ENCODE data around the gene GYG1.
"Not testable (repeated sequence)": the region's sequence is repeated elsewhere in the genome, so short reads cannot be mapped to it uniquely, and the experiment has no call there.

The GYG1 gene

GRCh38 chr3:148968321-148968720, 23.0 kb upstream of the GYG1 start:
- Mint-ChIP-seq H3K9me3 (no peaks in the 10 kb centered on the region), H3K27me3 (ENCODE audit: low read depth) (peaks cover 9% of the 10 kb centered on the region), H3K36me3 (ENCODE audit: low read depth) (no peaks in the 10 kb centered on the region), H3K4me3 (no peak overlapping the region), H3K4me1 (ENCODE audit: low read depth) (no peaks in the 10 kb centered on the region), H3K27ac (no peak overlapping the region)
- no peak for DNase-seq (ENCODE audit: low spot score)

DNA sequence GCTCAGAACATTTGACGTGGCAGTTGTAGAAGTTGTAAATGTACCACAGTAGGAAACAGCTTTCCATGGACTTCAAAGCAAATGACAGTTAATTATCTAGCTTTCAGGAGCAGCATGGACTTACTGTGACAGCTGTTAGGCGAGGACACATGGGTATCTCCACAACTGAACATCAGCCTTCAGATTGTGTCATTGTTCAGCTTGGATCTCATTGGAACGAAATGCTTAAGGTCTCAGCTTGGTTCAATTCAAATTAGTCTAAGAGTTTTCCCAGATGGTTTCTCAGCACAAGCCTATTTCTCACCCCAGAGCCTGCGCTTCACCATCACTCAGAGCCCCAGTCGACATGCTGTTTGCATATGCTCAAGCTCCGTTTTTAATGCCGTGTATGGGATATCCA, 21.1 kb upstream of the GYG1 start:
- Mint-ChIP-seq H3K4me1 (ENCODE audit: low read depth) (peaks cover 3% of the 10 kb centered on the region), H3K27me3 (ENCODE audit: low read depth) (peaks cover 2% of the 10 kb centered on the region), H3K36me3 (ENCODE audit: low read depth) (no peaks in the 10 kb centered on the region), H3K4me3 (no peak overlapping the region), H3K9me3 (no peaks in the 10 kb centered on the region), H3K27ac (no peak overlapping the region)
- no peak for DNase-seq (ENCODE audit: low spot score)

DNA sequence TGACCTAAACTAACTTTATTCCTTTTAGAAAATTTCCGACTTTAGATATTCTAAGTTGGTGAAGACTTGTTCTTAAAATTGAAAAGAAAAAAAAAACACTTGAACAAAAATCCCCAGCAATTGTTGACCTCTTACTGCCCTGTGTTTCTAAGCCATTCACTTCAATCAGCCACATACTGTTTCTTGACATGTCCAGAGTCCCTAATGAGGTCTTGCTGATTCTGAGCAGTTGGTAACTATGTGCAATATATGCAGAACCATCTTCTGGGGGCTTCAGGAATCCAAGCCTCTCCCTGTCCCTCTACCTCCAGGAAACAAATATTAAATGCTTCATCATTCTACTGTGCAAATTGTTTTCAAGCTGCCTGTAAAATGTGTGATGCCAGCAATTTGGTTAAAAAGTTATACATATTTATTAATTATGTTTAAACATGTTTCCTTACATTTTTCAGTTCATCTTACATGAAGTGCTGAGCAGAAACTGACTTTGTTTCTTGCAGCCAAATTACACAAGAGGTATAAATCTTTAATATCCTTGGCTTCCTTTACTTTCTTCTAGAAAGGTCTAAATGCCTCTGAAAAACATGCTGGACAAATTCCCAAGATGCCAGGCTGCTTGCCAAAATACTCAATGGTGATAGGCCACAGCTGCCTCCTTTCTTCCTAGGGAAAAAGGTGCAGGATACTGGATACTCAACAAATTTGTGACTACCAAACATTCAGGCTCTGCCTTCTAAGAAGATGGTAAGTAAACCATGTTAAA, 19.8 kb upstream of the GYG1 start:
- no peak for DNase-seq (ENCODE audit: low spot score)
- no peak overlapping the region for H3K27ac Mint-ChIP-seq
- H3K9me3 Mint-ChIP-seq, result no peaks in the 10 kb centered on the region
- H3K4me3 Mint-ChIP-seq, result no peak overlapping the region
- peaks cover 2% of the 10 kb centered on the region for H3K27me3 Mint-ChIP-seq (ENCODE audit: low read depth)
- peaks cover 3% of the 10 kb centered on the region for H3K4me1 Mint-ChIP-seq (ENCODE audit: low read depth)
- no peaks in the 10 kb centered on the region for H3K36me3 Mint-ChIP-seq (ENCODE audit: low read depth)

- H3K27ac Mint-ChIP-seq, result no peak overlapping the region
- H3K4me3 Mint-ChIP-seq, result no peak overlapping the region
- DNase-seq (ENCODE audit: low spot score), result no peak
- peaks cover 6% of the 10 kb centered on the region for H3K27me3 Mint-ChIP-seq (ENCODE audit: low read depth)
- H3K4me1 Mint-ChIP-seq (ENCODE audit: low read depth), result peaks cover 3% of the 10 kb centered on the region
- no peaks in the 10 kb centered on the region for H3K9me3 Mint-ChIP-seq
- H3K36me3 Mint-ChIP-seq (ENCODE audit: low read depth), result no peaks in the 10 kb centered on the region
Measured at GRCh38 chr3:148974726-148975125, 16.6 kb upstream of the GYG1 start.

GRCh38 chr3:148975248-148975647, 16.1 kb upstream of the GYG1 start:
- no peaks in the 10 kb centered on the region for H3K9me3 Mint-ChIP-seq
- peaks cover 9% of the 10 kb centered on the region for H3K27me3 Mint-ChIP-seq (ENCODE audit: low read depth)
- H3K36me3 Mint-ChIP-seq (ENCODE audit: low read depth), result no peaks in the 10 kb centered on the region
- no peak for DNase-seq (ENCODE audit: low spot score)
- H3K4me3 Mint-ChIP-seq, result no peak overlapping the region
- peaks cover 3% of the 10 kb centered on the region for H3K4me1 Mint-ChIP-seq (ENCODE audit: low read depth)
- H3K27ac Mint-ChIP-seq, result no peak overlapping the region

GRCh38 chr3:148975696-148976095, 15.6 kb upstream of the GYG1 start:
- DNase-seq (ENCODE audit: low spot score), result no peak
- Mint-ChIP-seq H3K4me1 (ENCODE audit: low read depth) (peaks cover 3% of the 10 kb centered on the region), H3K9me3 (no peaks in the 10 kb centered on the region), H3K27me3 (ENCODE audit: low read depth) (peaks cover 12% of the 10 kb centered on the region), H3K4me3 (no peak overlapping the region), H3K27ac (no peak overlapping the region), H3K36me3 (ENCODE audit: low read depth) (no peaks in the 10 kb centered on the region)

GRCh38 chr3:148981273-148981672, 10.1 kb upstream of the GYG1 start:
- Mint-ChIP-seq H3K36me3 (ENCODE audit: low read depth) (no peaks in the 10 kb centered on the region), H3K9me3 (no peaks in the 10 kb centered on the region), H3K27ac (no peak overlapping the region), H3K27me3 (ENCODE audit: low read depth) (peaks cover 35% of the 10 kb centered on the region), H3K4me1 (ENCODE audit: low read depth) (no peaks in the 10 kb centered on the region), H3K4me3 (no peak overlapping the region)
- no peak for DNase-seq (ENCODE audit: low spot score)

- H3K9me3 Mint-ChIP-seq; H3K36me3 Mint-ChIP-seq (ENCODE audit: low read depth); H3K4me3 Mint-ChIP-seq; H3K27ac Mint-ChIP-seq; DNase-seq (ENCODE audit: low spot score): not testable (repeated sequence)
- peaks cover 13% of the 10 kb centered on the region for H3K4me1 Mint-ChIP-seq (ENCODE audit: low read depth)
- peaks cover 13% of the 10 kb centered on the region for H3K27me3 Mint-ChIP-seq (ENCODE audit: low read depth)
Measured at GRCh38 chr3:148987551-148987950, 3.8 kb upstream of the GYG1 start.

DNA sequence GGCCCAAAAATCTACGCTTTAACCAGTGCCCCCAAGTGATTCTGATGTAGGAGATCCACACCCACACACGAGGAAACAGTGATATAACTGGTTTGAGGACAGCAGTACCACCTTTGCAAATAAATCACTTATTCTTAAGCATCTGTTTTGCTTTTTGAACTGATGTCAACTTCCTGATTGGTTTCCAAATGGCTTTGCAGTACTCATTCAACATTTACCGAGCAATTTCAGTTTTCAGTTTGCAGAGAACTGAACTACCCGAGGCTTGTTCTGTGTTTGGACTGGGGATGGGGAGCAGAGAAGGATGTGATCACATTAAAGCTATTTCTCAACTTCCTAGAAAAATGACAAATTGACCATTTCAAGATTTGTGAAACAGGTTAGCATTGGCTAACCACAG, 1.1 kb upstream of the GYG1 start:
- Mint-ChIP-seq H3K36me3 (ENCODE audit: low read depth) (peaks cover 5% of the 10 kb centered on the region), H3K4me1 (ENCODE audit: low read depth) (peaks cover 18% of the 10 kb centered on the region), H3K9me3 (no peaks in the 10 kb centered on the region), H3K27me3 (ENCODE audit: low read depth) (no peaks in the 10 kb centered on the region), H3K27ac (peak overlapping the region; percentile 83), H3K4me3 (peak overlapping the region; percentile 83)
- no peak for DNase-seq (ENCODE audit: low spot score)

- Mint-ChIP-seq H3K36me3 (ENCODE audit: low read depth) (peaks cover 23% of the 10 kb centered on the region), H3K9me3 (no peaks in the 10 kb centered on the region), H3K4me1 (ENCODE audit: low read depth) (peaks cover 20% of the 10 kb centered on the region), H3K27ac (peak overlapping the region; percentile 76), H3K4me3 (peak overlapping the region; percentile 79), H3K27me3 (ENCODE audit: low read depth) (no peaks in the 10 kb centered on the region)
- DNase-seq (ENCODE audit: low spot score), result peak; percentile 27
Measured at GRCh38 chr3:148992027-148992634, 791 bp downstream of the GYG1 start.

DNA sequence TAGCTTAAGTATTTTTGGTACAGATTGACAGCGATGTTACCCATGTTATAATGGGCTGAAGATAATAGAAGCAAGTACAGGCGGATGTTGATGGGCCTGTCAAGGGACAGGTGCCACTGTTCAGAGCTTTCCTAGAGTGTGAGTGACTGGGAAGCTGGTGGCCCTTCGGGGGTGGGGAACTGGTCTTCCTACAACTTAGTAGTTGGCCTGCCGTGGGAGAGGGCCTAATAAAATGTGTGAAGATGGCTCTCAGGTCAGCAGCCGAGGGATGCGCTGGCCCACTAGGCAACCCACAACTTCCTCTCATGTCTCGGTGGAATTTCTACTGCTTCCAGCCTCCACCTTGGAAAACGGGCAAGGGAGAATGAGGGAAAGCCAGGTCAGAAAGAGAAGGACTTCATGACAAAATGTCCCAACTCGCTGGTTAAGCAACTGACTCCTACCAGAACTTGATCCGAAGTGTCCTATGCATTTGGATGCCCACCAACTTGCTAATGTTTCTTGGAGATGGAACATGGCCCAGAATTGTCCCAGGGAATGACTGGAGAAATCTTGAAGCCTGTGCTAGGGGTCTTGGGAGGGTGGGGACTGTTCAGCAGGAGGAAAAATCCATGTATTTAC, 1.4 kb downstream of the GYG1 start:
- Mint-ChIP-seq H3K27ac (peak overlapping the region; percentile 68), H3K4me3 (peak overlapping the region; percentile 79), H3K4me1 (ENCODE audit: low read depth) (peaks cover 21% of the 10 kb centered on the region), H3K36me3 (ENCODE audit: low read depth) (peaks cover 24% of the 10 kb centered on the region), H3K27me3 (ENCODE audit: low read depth) (no peaks in the 10 kb centered on the region), H3K9me3 (no peaks in the 10 kb centered on the region)
- no peak for DNase-seq (ENCODE audit: low spot score)

- H3K27ac Mint-ChIP-seq, result no peak overlapping the region
- H3K27me3 Mint-ChIP-seq (ENCODE audit: low read depth), result no peaks in the 10 kb centered on the region
- no peaks in the 10 kb centered on the region for H3K9me3 Mint-ChIP-seq
- H3K4me3 Mint-ChIP-seq, result no peak overlapping the region
- DNase-seq (ENCODE audit: low spot score), result no peak
- peaks cover 33% of the 10 kb centered on the region for H3K4me1 Mint-ChIP-seq (ENCODE audit: low read depth)
- H3K36me3 Mint-ChIP-seq (ENCODE audit: low read depth), result peaks cover 54% of the 10 kb centered on the region
Measured at GRCh38 chr3:148997623-148998022, 6.3 kb downstream of the GYG1 start.

DNA sequence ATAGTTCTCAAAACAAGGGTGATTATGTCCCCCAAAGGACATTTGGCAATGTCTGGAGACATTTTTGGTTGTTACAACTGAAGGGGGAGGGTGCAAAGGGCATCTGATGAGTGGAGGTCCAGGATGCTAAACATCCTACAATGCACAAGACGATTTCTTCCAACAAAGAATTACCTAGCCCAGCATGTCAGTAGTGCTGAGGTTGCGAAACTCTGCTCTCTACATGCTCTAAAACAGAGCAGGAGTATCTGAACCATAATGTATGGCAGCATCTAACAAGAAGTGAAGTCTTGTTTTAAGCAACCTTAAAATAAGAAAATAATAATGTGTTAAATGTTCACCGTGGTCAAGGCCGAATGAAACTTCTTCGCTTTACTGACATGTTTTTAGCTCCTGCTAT, 7.0 kb downstream of the GYG1 start:
- Mint-ChIP-seq H3K9me3 (no peaks in the 10 kb centered on the region), H3K27ac (no peak overlapping the region), H3K27me3 (ENCODE audit: low read depth) (no peaks in the 10 kb centered on the region), H3K4me1 (ENCODE audit: low read depth) (peaks cover 31% of the 10 kb centered on the region), H3K36me3 (ENCODE audit: low read depth) (peaks cover 54% of the 10 kb centered on the region), H3K4me3 (no peak overlapping the region)
- no peak for DNase-seq (ENCODE audit: low spot score)

- Mint-ChIP-seq H3K9me3 (no peaks in the 10 kb centered on the region), H3K27ac (peak overlapping the region; percentile 69), H3K27me3 (ENCODE audit: low read depth) (no peaks in the 10 kb centered on the region), H3K4me3 (peak overlapping the region; percentile 33), H3K36me3 (ENCODE audit: low read depth) (peaks cover 55% of the 10 kb centered on the region), H3K4me1 (ENCODE audit: low read depth) (peaks cover 32% of the 10 kb centered on the region)
- no peak for DNase-seq (ENCODE audit: low spot score)
Measured at GRCh38 chr3:148998715-148999423, 7.5 kb downstream of the GYG1 start.

Measured in T-helper 2 cell treated with Interferon-gamma antibody and Interleukin-4, amounts not matched to agents 5 μg/mL and 100 μg/mL, for 36 hours (primary cell).